HG02938 (cell line): ENCODE data around the gene ARHGAP42.

ENCODE experiments used
- ATAC-seq: cut with Tn5 transposase; IDR thresholded peaks from one replicate; pipeline ENCODE4 v1.9.1; 2021; ENCODE audit warnings: mild to moderate bottlenecking, moderate library complexity; ENCODE audit not compliant: unreplicated experiment

ARHGAP42 gene

GRCh38 chr11:100791103-100791502 is 104.0 kb downstream of the ARHGAP42 start:
- ATAC-seq: no peak

GRCh38 chr11:100791860-100792259 is 104.8 kb downstream of the ARHGAP42 start:
- ATAC-seq: no peak

- no peak for ATAC-seq
Observed at GRCh38 chr11:100793525-100793924, 106.4 kb downstream of the ARHGAP42 start.

- no peak for ATAC-seq
Observed at GRCh38 chr11:100794446-100794845, 107.4 kb downstream of the ARHGAP42 start.

GRCh38 chr11:100799445-100799844 is 112.4 kb downstream of the ARHGAP42 start:
- no peak for ATAC-seq

GRCh38 chr11:100800202-100800601 is 113.1 kb downstream of the ARHGAP42 start:
- no peak for ATAC-seq

- no peak for ATAC-seq
Observed at GRCh38 chr11:100801225-100801999, 114.3 kb downstream of the ARHGAP42 start.

- ATAC-seq: no peak
Observed at GRCh38 chr11:100805506-100806199, 118.6 kb downstream of the ARHGAP42 start.

GRCh38 chr11:100806296-100806695 is 119.2 kb downstream of the ARHGAP42 start:
- no peak for ATAC-seq

- no peak for ATAC-seq
Observed at GRCh38 chr11:100808904-100809491, 121.9 kb downstream of the ARHGAP42 start.

- peak; percentile 73 for ATAC-seq
Observed at GRCh38 chr11:100810146-100810545, 123.1 kb downstream of the ARHGAP42 start.

GRCh38 chr11:100810666-100811065 is 123.6 kb downstream of the ARHGAP42 start:
- no peak for ATAC-seq

- ATAC-seq: no peak
Observed at GRCh38 chr11:100812517-100812916, 125.4 kb downstream of the ARHGAP42 start.

GRCh38 chr11:100815787-100816330 is 128.8 kb downstream of the ARHGAP42 start:
- ATAC-seq: no peak

GRCh38 chr11:100816823-100817222 is 129.7 kb downstream of the ARHGAP42 start:
- ATAC-seq: no peak

- no peak for ATAC-seq
Observed at GRCh38 chr11:100817620-100818019, 130.5 kb downstream of the ARHGAP42 start.

GRCh38 chr11:100820621-100821020 is 133.5 kb downstream of the ARHGAP42 start:
- ATAC-seq: no peak

GRCh38 chr11:100821198-100821597 is 134.1 kb downstream of the ARHGAP42 start:
- ATAC-seq: no peak

- ATAC-seq: no peak
Observed at GRCh38 chr11:100823360-100823759, 136.3 kb downstream of the ARHGAP42 start.

GRCh38 chr11:100824041-100824809 is 137.1 kb downstream of the ARHGAP42 start:
- ATAC-seq: no peak

- no peak for ATAC-seq
Observed at GRCh38 chr11:100825626-100826025, 138.5 kb downstream of the ARHGAP42 start.
